OCI-LY7 (cell line): ENCODE results near the gene XPR1.

Experiments
- CTCF ChIP-seq: fragments of 200-600 bp; sonication (generic); conservative IDR thresholded peaks from 2 replicates; pipeline ENCODE4 v1.5.1; 2014; ENCODE audit warnings: mild to moderate bottlenecking, antibody characterized with exemption, low read length, moderate library complexity, mixed read lengths
- EZH2phosphoT487 ChIP-seq: fragments of 200-600 bp; sonication (generic); IDR thresholded peaks from 2 replicates; pipeline ENCODE4 v1.6.1; 2018; ENCODE audit warnings: low read depth, borderline replicate concordance, mild to moderate bottlenecking, mixed run types, antibody characterized with exemption, low read length, moderate library complexity, mixed read lengths

- TF ChIP-seq CTCF (no peak), EZH2phosphoT487 (no peak)
Observed at GRCh38 chr1:180933141-180933540, 301.3 kb downstream of the XPR1 start.
